Keratinocyte (primary cell): ENCODE measurements around the gene BAIAP2.

Experiments used
- EZH2 ChIP-seq: IDR thresholded peaks from one replicate; pipeline ENCODE4 v1.6.1; 2012; ENCODE audit warnings: inconsistent platforms, mild to moderate bottlenecking, low read length, moderate library complexity
- TF ChIP-seq, protein P1 (sequence below), 3 experiments: IDR thresholded peaks in 1 of 3; conservative IDR thresholded peaks in 1 of 3; optimal IDR thresholded peaks in 1 of 3; 2 replicates in 2 of 3; 3 replicates in 1 of 3; pipeline versions ENCODE3 to v1.5.1; 2011; ENCODE audit warnings: low read length in 3 of 3, mild to moderate bottlenecking in 3 of 3, moderate library complexity in 2 of 3, control low read depth in 1 of 3, inconsistent platforms in 1 of 3; ENCODE audit not compliant: insufficient read depth in 2 of 3; ENCODE audit errors: extremely low read depth in 1 of 3

DNA sequence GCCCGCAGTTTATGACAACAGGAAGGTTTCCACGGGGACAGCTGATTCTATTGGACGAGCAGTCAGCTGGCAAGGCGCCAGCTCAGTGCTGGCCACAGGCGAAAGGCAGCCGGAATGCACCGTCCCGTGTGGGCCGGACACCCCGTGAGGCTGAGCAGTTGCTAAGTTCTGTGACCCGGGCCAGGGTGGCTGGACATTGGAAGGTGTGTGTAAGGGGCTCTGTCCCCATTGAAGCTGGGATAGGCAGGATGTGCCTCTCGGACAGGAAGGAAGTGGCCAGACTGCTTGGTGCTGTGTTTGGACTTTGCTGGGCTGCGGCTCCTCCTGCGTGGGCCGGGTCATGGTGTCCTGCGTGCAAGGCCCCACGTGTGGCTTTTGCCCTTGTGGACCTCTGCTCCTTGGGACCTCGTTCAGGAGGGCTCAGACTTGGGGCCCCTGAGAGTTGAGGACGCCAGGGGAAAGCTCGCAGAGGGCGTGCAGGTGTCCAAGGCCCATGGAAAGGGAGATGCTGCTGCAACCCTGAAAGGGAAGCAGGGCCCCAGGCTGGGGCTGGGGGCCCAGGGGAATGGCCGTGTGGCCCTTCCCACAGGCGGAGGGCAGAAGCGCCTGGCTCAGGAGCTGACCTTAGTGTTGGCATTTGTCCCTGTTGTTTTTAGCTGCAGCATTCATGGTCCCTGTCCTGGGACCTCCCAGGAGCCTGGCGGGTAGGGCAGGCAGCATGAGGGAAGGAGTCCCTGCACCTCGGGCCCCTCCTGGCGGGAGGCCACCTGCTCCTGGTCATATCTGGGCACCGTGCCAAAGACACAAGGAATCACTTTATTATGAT, 10.0 kb downstream of the BAIAP2 start:
- TF ChIP-seq, protein P1, sequence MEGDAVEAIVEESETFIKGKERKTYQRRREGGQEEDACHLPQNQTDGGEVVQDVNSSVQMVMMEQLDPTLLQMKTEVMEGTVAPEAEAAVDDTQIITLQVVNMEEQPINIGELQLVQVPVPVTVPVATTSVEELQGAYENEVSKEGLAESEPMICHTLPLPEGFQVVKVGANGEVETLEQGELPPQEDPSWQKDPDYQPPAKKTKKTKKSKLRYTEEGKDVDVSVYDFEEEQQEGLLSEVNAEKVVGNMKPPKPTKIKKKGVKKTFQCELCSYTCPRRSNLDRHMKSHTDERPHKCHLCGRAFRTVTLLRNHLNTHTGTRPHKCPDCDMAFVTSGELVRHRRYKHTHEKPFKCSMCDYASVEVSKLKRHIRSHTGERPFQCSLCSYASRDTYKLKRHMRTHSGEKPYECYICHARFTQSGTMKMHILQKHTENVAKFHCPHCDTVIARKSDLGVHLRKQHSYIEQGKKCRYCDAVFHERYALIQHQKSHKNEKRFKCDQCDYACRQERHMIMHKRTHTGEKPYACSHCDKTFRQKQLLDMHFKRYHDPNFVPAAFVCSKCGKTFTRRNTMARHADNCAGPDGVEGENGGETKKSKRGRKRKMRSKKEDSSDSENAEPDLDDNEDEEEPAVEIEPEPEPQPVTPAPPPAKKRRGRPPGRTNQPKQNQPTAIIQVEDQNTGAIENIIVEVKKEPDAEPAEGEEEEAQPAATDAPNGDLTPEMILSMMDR (optimal IDR thresholded peaks at IDR 0.05 in 1 of 3, IDR thresholded peaks at IDR 0.05 in 1 of 3, conservative IDR thresholded peaks at IDR 0.05 in 1 of 3; ENCODE audit: extremely low read depth in 1 of 3, insufficient read depth in 2 of 3, low read length in 3 of 3): no peak
- no peak for TF ChIP-seq EZH2
